Sigmoid colon (tissue), 4 donors: ENCODE data around the gene TRIP13.

ENCODE experiments used
- CTCF ChIP-seq, 4 experiments: fragments of 450-650 bp in 3 of 4; fragments of 200-600 bp in 1 of 4; IDR thresholded peaks; one replicate each; pipeline ENCODE4 v1.5.1; 2016 to 2019; ENCODE audit warnings: antibody characterized with exemption in 4 of 4, mild to moderate bottlenecking in 3 of 4, moderate library complexity in 2 of 4
- EP300 ChIP-seq, 4 donors: sonication (generic); formaldehyde crosslinking; IDR thresholded peaks; one replicate each; pipeline ENCODE4 v1.6.1; 2017; ENCODE audit warnings: antibody characterized with exemption in 4 of 4
- POLR2A ChIP-seq, 2 donors: fragments of 450-650 bp; IDR thresholded peaks; one replicate each; pipeline ENCODE4 v1.6.1; 2016; ENCODE audit warnings: antibody characterized with exemption in 2 of 2, mild to moderate bottlenecking in 2 of 2, moderate library complexity in 2 of 2
- POLR2AphosphoS5 ChIP-seq, 4 donors: sonication (generic); formaldehyde crosslinking; IDR thresholded peaks; one replicate each; pipeline ENCODE4 v1.6.1; 2017; ENCODE audit warnings: antibody characterized with exemption in 4 of 4

- TF ChIP-seq CTCF (IDR thresholded peaks at IDR 0.05) (no peak), POLR2A (IDR thresholded peaks at IDR 0.05) (no peak), EP300 (IDR thresholded peaks at IDR 0.05) (no peak), POLR2AphosphoS5 (IDR thresholded peaks at IDR 0.05) (no peak)
These were observed 56.0 kb downstream of the TRIP13 start for GRCh38 chr5:948472-949274.
